HEK293 (cell line): ENCODE measurements around the gene SRL.

ENCODE experiments used
- CTCF ChIA-PET: fragments of 350-600 bp; formaldehyde crosslinking; extraction: SDS; loops from one replicate; lab custom pipeline; 2021; ENCODE audit warnings: antibody characterized with exemption; lab: Yijun Ruan, JAX
- POLR2A ChIA-PET: fragments of 300-600 bp; formaldehyde crosslinking; extraction: SDS; loops from one replicate; lab custom pipeline; 2020; ENCODE audit warnings: antibody characterized with exemption, inconsistent platforms; lab: Yijun Ruan, JAX
- H3K27ac ChIP-seq: fragments of 200-500 bp; sonication (Bioruptor generic); 2 replicates; pipeline ENCODE4 v1.5.1; 2014; ENCODE audit warnings: low read depth, low read length, control low read depth, inconsistent platforms; ENCODE audit errors: extremely low read depth
- H3K36me3 ChIP-seq, 2 experiments: fragments of 200-500 bp in 1 of 2; sonication (Bioruptor generic) in 1 of 2; 1 replicate in 1 of 2; 2 replicates in 1 of 2; pipeline ENCODE4 v1.5.1; 2014 to 2017; ENCODE audit warnings: inconsistent platforms in 2 of 2, low read length in 2 of 2; ENCODE audit not compliant: control insufficient read depth in 2 of 2, insufficient read depth in 1 of 2
- H3K4me1 ChIP-seq: fragments of 200-500 bp; sonication (Bioruptor generic); 2 replicates; pipeline ENCODE4 v1.5.1; 2014; ENCODE audit warnings: mild to moderate bottlenecking, low read length, inconsistent platforms; ENCODE audit not compliant: control insufficient read depth, insufficient read depth
- H3K4me3 ChIP-seq: 2 replicates; pipeline ENCODE4 v1.5.1; 2011; ENCODE audit warnings: low read depth, mild to moderate bottlenecking, control low read depth, low read length, moderate library complexity
- H3K9me3 ChIP-seq: fragments of 200-500 bp; sonication (Bioruptor generic); 2 replicates; pipeline ENCODE4 v1.5.1; 2014; ENCODE audit warnings: low read depth, low read length, inconsistent platforms; ENCODE audit not compliant: control insufficient read depth, insufficient read depth
- GLI2 ChIP-seq: fragments of 450-650 bp; formaldehyde crosslinking; IDR thresholded peaks from 2 replicates; pipeline ENCODE4; 2017; ENCODE audit warnings: missing biosample characterization, missing genetic modification characterization, low read depth, borderline replicate concordance
- GLI4 ChIP-seq: fragments of 450-650 bp; formaldehyde crosslinking; IDR thresholded peaks from 2 replicates; pipeline ENCODE4 v1.5.1; 2016; ENCODE audit warnings: missing biosample characterization, missing genetic modification characterization
- GLIS2 ChIP-seq: fragments of 450-650 bp; formaldehyde crosslinking; IDR thresholded peaks from 2 replicates; pipeline ENCODE4 v1.5.1; 2016; ENCODE audit warnings: missing biosample characterization, missing genetic modification characterization
- KLF16 ChIP-seq: fragments of 450-650 bp; formaldehyde crosslinking; IDR thresholded peaks from 2 replicates; pipeline ENCODE4 v1.5.1; 2017; ENCODE audit warnings: missing biosample characterization, missing genetic modification characterization
- KLF9 ChIP-seq: fragments of 450-650 bp; formaldehyde crosslinking; IDR thresholded peaks from 2 replicates; pipeline ENCODE4 v1.5.1; 2016; ENCODE audit warnings: missing biosample characterization, missing genetic modification characterization, low read depth
- SP3 ChIP-seq: fragments of 450-650 bp; formaldehyde crosslinking; IDR thresholded peaks from 2 replicates; pipeline ENCODE4 v1.5.1; 2016; ENCODE audit warnings: missing biosample characterization, missing genetic modification characterization
- TRIM28 ChIP-seq: IDR thresholded peaks from 2 replicates; pipeline ENCODE4 v1.6.1; 2011; ENCODE audit warnings: low read length, control low read depth, borderline replicate concordance
- ZBTB8A ChIP-seq: fragments of 450-650 bp; formaldehyde crosslinking; IDR thresholded peaks from 2 replicates; pipeline ENCODE4 v1.5.1; 2016; ENCODE audit warnings: missing biosample characterization, missing genetic modification characterization
- ZFP69B ChIP-seq: fragments of 450-650 bp; formaldehyde crosslinking; IDR thresholded peaks from 2 replicates; pipeline ENCODE4 v1.5.1; 2016; ENCODE audit warnings: missing biosample characterization, missing genetic modification characterization
- ZIC2 ChIP-seq: fragments of 450-650 bp; formaldehyde crosslinking; IDR thresholded peaks from 2 replicates; pipeline ENCODE4 v1.5.1; 2016; ENCODE audit warnings: missing biosample characterization, missing genetic modification characterization
- ZNF248 ChIP-seq: fragments of 450-650 bp; formaldehyde crosslinking; IDR thresholded peaks from 2 replicates; pipeline ENCODE4 v1.5.1; 2017; ENCODE audit warnings: missing biosample characterization, missing genetic modification characterization
- ZNF449 ChIP-seq: fragments of 450-650 bp; formaldehyde crosslinking; IDR thresholded peaks from 2 replicates; pipeline ENCODE4 v1.5.1; 2017; ENCODE audit warnings: missing biosample characterization, mild to moderate bottlenecking, missing genetic modification characterization, moderate library complexity
- ZNF510 ChIP-seq: fragments of 450-650 bp; formaldehyde crosslinking; IDR thresholded peaks from 2 replicates; pipeline ENCODE4 v1.5.1; 2018; ENCODE audit warnings: mild to moderate bottlenecking, missing genetic modification characterization, missing biosample characterization; ENCODE audit not compliant: insufficient replicate concordance
- ZNF585B ChIP-seq: fragments of 450-650 bp; formaldehyde crosslinking; IDR thresholded peaks from 2 replicates; pipeline ENCODE4 v1.5.1; 2016; ENCODE audit warnings: missing biosample characterization, missing genetic modification characterization
- ZNF600 ChIP-seq: fragments of 450-650 bp; formaldehyde crosslinking; IDR thresholded peaks from 2 replicates; pipeline ENCODE4 v1.5.1; 2016; ENCODE audit warnings: missing biosample characterization, missing genetic modification characterization
- ZSCAN23 ChIP-seq: fragments of 450-650 bp; formaldehyde crosslinking; IDR thresholded peaks from 2 replicates; pipeline ENCODE4 v1.5.1; 2016; ENCODE audit warnings: missing biosample characterization, missing genetic modification characterization
- TF ChIP-seq, protein P1 (sequence below): fragments of 450-650 bp; formaldehyde crosslinking; IDR thresholded peaks from 2 replicates; pipeline ENCODE4 v1.5.1; 2017; ENCODE audit warnings: missing biosample characterization, missing genetic modification characterization
- TF ChIP-seq, protein P2 (sequence below): fragments of 450-650 bp; formaldehyde crosslinking; IDR thresholded peaks from 2 replicates; pipeline ENCODE4 v1.5.1; 2016; ENCODE audit warnings: missing biosample characterization, missing genetic modification characterization
- TF ChIP-seq, protein P3 (sequence below): fragments of 450-650 bp; formaldehyde crosslinking; IDR thresholded peaks from 2 replicates; pipeline ENCODE4 v1.5.1; 2016; ENCODE audit warnings: missing biosample characterization, missing genetic modification characterization
- TF ChIP-seq, protein P4 (sequence below): fragments of 450-650 bp; formaldehyde crosslinking; IDR thresholded peaks from 2 replicates; pipeline ENCODE4 v1.5.1; 2016; ENCODE audit warnings: missing biosample characterization, missing genetic modification characterization

Gene SRL

DNA sequence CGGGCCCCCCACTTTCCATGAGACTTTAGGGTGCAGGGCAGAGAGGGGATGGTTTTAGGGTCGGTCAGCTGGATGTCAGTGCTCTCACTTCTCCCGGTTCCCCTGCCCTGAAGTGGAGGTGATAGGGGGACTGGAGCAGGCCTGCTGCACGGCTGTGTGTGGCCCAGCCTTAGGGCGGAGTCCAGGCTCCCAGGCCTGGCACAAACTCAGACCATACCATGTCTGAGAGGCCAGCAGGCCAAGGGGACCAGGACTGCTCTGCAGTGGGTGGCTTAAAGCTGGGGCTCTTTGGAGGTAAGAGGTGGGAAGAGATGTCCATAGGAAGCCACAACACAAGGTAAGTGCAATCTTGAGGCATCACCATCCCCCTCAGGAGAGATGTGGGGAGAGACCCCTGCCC is 22.7 kb upstream of the SRL start:
- TF ChIP-seq ZNF248, result no peak
- TF ChIP-seq GLI4 (tag by site-specific recombination), result no peak
- TF ChIP-seq, protein P1, sequence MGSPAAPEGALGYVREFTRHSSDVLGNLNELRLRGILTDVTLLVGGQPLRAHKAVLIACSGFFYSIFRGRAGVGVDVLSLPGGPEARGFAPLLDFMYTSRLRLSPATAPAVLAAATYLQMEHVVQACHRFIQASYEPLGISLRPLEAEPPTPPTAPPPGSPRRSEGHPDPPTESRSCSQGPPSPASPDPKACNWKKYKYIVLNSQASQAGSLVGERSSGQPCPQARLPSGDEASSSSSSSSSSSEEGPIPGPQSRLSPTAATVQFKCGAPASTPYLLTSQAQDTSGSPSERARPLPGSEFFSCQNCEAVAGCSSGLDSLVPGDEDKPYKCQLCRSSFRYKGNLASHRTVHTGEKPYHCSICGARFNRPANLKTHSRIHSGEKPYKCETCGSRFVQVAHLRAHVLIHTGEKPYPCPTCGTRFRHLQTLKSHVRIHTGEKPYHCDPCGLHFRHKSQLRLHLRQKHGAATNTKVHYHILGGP (tag by site-specific recombination), result no peak
- TF ChIP-seq, protein P2, sequence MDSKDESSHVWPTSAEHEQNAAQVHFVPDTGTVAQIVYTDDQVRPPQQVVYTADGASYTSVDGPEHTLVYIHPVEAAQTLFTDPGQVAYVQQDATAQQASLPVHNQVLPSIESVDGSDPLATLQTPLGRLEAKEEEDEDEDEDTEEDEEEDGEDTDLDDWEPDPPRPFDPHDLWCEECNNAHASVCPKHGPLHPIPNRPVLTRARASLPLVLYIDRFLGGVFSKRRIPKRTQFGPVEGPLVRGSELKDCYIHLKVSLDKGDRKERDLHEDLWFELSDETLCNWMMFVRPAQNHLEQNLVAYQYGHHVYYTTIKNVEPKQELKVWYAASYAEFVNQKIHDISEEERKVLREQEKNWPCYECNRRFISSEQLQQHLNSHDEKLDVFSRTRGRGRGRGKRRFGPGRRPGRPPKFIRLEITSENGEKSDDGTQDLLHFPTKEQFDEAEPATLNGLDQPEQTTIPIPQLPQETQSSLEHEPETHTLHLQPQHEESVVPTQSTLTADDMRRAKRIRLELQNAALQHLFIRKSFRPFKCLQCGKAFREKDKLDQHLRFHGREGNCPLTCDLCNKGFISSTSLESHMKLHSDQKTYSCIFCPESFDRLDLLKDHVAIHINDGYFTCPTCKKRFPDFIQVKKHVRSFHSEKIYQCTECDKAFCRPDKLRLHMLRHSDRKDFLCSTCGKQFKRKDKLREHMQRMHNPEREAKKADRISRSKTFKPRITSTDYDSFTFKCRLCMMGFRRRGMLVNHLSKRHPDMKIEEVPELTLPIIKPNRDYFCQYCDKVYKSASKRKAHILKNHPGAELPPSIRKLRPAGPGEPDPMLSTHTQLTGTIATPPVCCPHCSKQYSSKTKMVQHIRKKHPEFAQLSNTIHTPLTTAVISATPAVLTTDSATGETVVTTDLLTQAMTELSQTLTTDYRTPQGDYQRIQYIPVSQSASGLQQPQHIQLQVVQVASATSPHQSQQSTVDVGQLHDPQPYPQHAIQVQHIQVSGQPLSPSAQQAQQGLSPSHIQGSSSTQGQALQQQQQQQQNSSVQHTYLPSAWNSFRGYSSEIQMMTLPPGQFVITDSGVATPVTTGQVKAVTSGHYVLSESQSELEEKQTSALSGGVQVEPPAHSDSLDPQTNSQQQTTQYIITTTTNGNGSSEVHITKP (tag by site-specific recombination), result peak; percentile 90
- TF ChIP-seq ZNF600 (tag by site-specific recombination), result 0 out of 2 replicates have a peak, but pooled peaks have one; percentile 19
- Histone ChIP-seq H3K27ac (no peak overlapping the region), H3K9me3 (no peaks in the 10 kb centered on the region), H3K4me1 (no peaks in the 10 kb centered on the region), H3K4me3 (no peak overlapping the region), H3K36me3 (peaks cover 0 to 30% of the 10 kb centered on the region in 2 experiments; a peak in 2 of 3 replicates)
- ChIA-PET POLR2A (interaction anchor here (0.6 kb wide), 2 partner anchors 10 to 638 kb away, joined by 3 to 4 read pairs; no protein-coding TSS in a partner anchor), CTCF (interaction anchor here (0.6 to 1.9 kb wide), 3 partner anchors 10 to 392 kb away, joined by 5 to 6 read pairs (median 5); no protein-coding TSS in a partner anchor)

DNA sequence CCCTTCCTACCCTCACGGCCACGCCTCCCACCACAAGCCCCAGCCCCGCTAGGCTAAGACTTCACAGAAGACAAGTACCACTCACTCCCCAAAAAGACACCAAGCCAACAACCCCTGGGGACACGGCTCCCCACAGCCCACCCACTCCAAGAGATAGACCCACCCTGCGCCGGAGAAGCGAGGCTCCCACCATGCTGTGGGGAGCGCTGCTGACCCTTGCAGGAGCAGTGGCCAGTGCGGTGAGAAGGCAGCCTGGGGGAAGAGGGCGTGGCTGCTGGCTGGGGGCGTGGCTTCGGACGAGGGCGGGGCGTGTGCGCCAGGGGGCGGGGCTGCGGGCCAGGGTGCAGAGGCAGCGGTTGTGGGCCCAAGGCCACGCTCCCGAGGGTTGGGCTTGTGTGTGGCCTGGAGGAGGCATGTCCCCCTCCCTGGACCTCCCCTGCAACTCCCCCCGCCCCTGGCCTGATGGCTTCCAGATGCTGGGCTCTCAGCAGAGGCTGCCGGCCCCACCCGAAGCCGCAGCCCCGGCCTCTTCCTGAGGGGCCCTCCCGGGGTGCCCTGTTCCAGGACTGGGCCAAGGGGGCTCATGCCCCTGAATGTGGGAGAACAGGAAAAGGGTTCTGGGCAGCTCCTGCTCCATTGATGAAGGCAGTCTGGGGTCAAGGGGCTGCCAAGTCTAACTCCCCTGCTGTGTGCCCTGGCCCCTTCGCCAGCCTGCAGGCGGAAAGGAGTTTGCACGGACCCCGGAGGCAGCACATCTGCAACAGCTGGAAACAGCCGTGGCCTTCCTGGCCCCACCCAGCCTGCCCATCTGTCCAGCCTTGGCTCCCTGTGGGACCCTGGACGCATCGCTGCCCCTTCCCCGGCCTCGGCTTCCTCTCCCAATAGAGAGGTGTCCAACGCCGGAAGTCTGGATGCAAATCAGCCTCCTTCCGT is 21.9 kb upstream of the SRL start:
- ChIA-PET CTCF (interaction anchor here (1.2 to 1.6 kb wide), 2 partner anchors 10 kb away, joined by 5 to 11 read pairs; no protein-coding TSS in a partner anchor), POLR2A (no interaction called here)
- Histone ChIP-seq H3K27ac (no peak overlapping the region), H3K4me1 (no peaks in the 10 kb centered on the region), H3K36me3 (peaks cover under 1 to 31% of the 10 kb centered on the region in 2 experiments; a peak in 2 of 3 replicates), H3K9me3 (no peaks in the 10 kb centered on the region), H3K4me3 (no peak overlapping the region)
- TF ChIP-seq ZBTB8A (tag by site-specific recombination) (peak; percentile 31), ZFP69B (tag by site-specific recombination) (peak; percentile 91), ZSCAN23 (tag by site-specific recombination) (no peak), SP3 (tag by site-specific recombination) (peak; percentile 62), GLIS2 (tag by site-specific recombination) (peak; percentile 61), TRIM28 (no peak), ZNF510 (tag by site-specific recombination) (no peak), ZNF449 (tag by site-specific recombination) (peak; percentile 86), KLF9 (tag by site-specific recombination) (peak; percentile 96), KLF16 (tag by site-specific recombination) (peak; percentile 18; the same call in 1 of the 2 replicates), GLI2 (tag by site-specific recombination) (no peak), ZNF585B (tag by site-specific recombination) (no peak), ZIC2 (tag by site-specific recombination) (peak; percentile 28; the same call in 1 of the 2 replicates)
- TF ChIP-seq, protein P3, sequence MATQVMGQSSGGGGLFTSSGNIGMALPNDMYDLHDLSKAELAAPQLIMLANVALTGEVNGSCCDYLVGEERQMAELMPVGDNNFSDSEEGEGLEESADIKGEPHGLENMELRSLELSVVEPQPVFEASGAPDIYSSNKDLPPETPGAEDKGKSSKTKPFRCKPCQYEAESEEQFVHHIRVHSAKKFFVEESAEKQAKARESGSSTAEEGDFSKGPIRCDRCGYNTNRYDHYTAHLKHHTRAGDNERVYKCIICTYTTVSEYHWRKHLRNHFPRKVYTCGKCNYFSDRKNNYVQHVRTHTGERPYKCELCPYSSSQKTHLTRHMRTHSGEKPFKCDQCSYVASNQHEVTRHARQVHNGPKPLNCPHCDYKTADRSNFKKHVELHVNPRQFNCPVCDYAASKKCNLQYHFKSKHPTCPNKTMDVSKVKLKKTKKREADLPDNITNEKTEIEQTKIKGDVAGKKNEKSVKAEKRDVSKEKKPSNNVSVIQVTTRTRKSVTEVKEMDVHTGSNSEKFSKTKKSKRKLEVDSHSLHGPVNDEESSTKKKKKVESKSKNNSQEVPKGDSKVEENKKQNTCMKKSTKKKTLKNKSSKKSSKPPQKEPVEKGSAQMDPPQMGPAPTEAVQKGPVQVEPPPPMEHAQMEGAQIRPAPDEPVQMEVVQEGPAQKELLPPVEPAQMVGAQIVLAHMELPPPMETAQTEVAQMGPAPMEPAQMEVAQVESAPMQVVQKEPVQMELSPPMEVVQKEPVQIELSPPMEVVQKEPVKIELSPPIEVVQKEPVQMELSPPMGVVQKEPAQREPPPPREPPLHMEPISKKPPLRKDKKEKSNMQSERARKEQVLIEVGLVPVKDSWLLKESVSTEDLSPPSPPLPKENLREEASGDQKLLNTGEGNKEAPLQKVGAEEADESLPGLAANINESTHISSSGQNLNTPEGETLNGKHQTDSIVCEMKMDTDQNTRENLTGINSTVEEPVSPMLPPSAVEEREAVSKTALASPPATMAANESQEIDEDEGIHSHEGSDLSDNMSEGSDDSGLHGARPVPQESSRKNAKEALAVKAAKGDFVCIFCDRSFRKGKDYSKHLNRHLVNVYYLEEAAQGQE, result no peak
- TF ChIP-seq, protein P4, sequence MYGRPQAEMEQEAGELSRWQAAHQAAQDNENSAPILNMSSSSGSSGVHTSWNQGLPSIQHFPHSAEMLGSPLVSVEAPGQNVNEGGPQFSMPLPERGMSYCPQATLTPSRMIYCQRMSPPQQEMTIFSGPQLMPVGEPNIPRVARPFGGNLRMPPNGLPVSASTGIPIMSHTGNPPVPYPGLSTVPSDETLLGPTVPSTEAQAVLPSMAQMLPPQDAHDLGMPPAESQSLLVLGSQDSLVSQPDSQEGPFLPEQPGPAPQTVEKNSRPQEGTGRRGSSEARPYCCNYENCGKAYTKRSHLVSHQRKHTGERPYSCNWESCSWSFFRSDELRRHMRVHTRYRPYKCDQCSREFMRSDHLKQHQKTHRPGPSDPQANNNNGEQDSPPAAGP (tag by site-specific recombination), result peak; percentile 54; the same call in 1 of the 2 replicates
